Measurements from ENCODE around the gene TLDC2.

Gene TLDC2

GRCh38 chr20:36845288-36845971 lies 30.5 kb upstream of the TLDC2 start:
- H3K4me3 Mint-ChIP-seq, result no peak overlapping the region
- peaks cover 14% of the 10 kb centered on the region for H3K36me3 Mint-ChIP-seq (ENCODE audit: low read depth)
- no peaks in the 10 kb centered on the region for H3K27me3 Mint-ChIP-seq (ENCODE audit: low read depth)
- no peaks in the 10 kb centered on the region for H3K9me3 Mint-ChIP-seq
- TF ChIP-seq CTCF (IDR thresholded peaks at IDR 0.05; ENCODE audit: unreplicated experiment in 3 of 3), result no peak
- H3K4me1 Mint-ChIP-seq, result peaks cover 22% of the 10 kb centered on the region
- no peak overlapping the region for H3K27ac Mint-ChIP-seq

- peaks cover 29% of the 10 kb centered on the region for H3K36me3 Mint-ChIP-seq (ENCODE audit: low read depth)
- TF ChIP-seq CTCF (IDR thresholded peaks at IDR 0.05; ENCODE audit: unreplicated experiment in 3 of 3), result no peak
- H3K9me3 Mint-ChIP-seq, result peaks cover 8% of the 10 kb centered on the region
- peaks cover 18% of the 10 kb centered on the region for H3K4me1 Mint-ChIP-seq
- peak overlapping the region in 2 of 3 experiments; percentile 26 to 60 for H3K27ac Mint-ChIP-seq
- H3K4me3 Mint-ChIP-seq, result no peak overlapping the region
- H3K27me3 Mint-ChIP-seq (ENCODE audit: low read depth), result no peaks in the 10 kb centered on the region
These were observed 28.8 kb upstream of the TLDC2 start for GRCh38 chr20:36847009-36847709.

- H3K4me3 Mint-ChIP-seq, result no peak overlapping the region
- no peaks in the 10 kb centered on the region for H3K27me3 Mint-ChIP-seq (ENCODE audit: low read depth)
These were observed 28.3 kb upstream of the TLDC2 start for GRCh38 chr20:36847710-36848040.

GRCh38 chr20:36848078-36848660 lies 27.8 kb upstream of the TLDC2 start:
- peaks cover 17% of the 10 kb centered on the region for H3K4me1 Mint-ChIP-seq
- H3K36me3 Mint-ChIP-seq (ENCODE audit: low read depth), result peaks cover 31% of the 10 kb centered on the region
- TF ChIP-seq CTCF (IDR thresholded peaks at IDR 0.05; ENCODE audit: unreplicated experiment in 3 of 3), result no peak
- peak overlapping the region; percentile 72 to 92 (median 89) for H3K27ac Mint-ChIP-seq
- H3K27me3 Mint-ChIP-seq (ENCODE audit: low read depth), result no peaks in the 10 kb centered on the region
- peaks cover 8% of the 10 kb centered on the region for H3K9me3 Mint-ChIP-seq
- H3K4me3 Mint-ChIP-seq, result no peak overlapping the region

More at GRCh38 chr20:36847710-36848040, 28.3 kb upstream of the TLDC2 start:
- Mint-ChIP-seq H3K27ac (no peak overlapping the region), H3K4me1 (peaks cover 17% of the 10 kb centered on the region), H3K36me3 (ENCODE audit: low read depth) (peaks cover 29% of the 10 kb centered on the region), H3K9me3 (peaks cover 8% of the 10 kb centered on the region)
- no peak for TF ChIP-seq CTCF (IDR thresholded peaks at IDR 0.05; ENCODE audit: unreplicated experiment in 3 of 3)

GRCh38 chr20:36848677-36849076 lies 27.3 kb upstream of the TLDC2 start:
- Mint-ChIP-seq H3K27me3 (ENCODE audit: low read depth) (no peaks in the 10 kb centered on the region), H3K4me3 (no peak overlapping the region), H3K9me3 (peaks cover 8% of the 10 kb centered on the region), H3K4me1 (peaks cover 17% of the 10 kb centered on the region), H3K27ac (peak overlapping the region; percentile 72 to 92 (median 89)), H3K36me3 (ENCODE audit: low read depth) (peaks cover 35% of the 10 kb centered on the region)
- TF ChIP-seq CTCF (IDR thresholded peaks at IDR 0.05; ENCODE audit: unreplicated experiment in 3 of 3), result no peak
